Heart right ventricle (tissue), 16 donors: ENCODE results near the gene BAD. TPM values are rescaled to one million over a fixed set of nuclear protein-coding genes. Genes with fewer than 3 reads are reported as not detected.

Source experiments
- ATAC-seq, 8 donors: fragments of 200-7000 bp; cut with Tn5 transposase; one replicate each; pipeline ENCODE4 v1.9.1; 2020; ENCODE audit warnings: mild to moderate bottlenecking in 8 of 8, moderate library complexity in 8 of 8, moderate number of reproducible peaks in 1 of 8
- DNase-seq, 2 donors: peaks; one replicate each; pipeline ENCODE4 v3.0.0-alpha.2; 2020
- H3K27ac ChIP-seq, 10 donors: fragments of 200-600 bp; sonication (generic) in 2 of 10; one replicate each; pipeline versions ENCODE4 v1.5.0 to v1.8.0; 2020 to 2022; ENCODE audit warnings: mild to moderate bottlenecking in 3 of 10
- H3K27me3 ChIP-seq, 7 donors: fragments of 200-600 bp; one replicate each; pipeline ENCODE4 v1.8.0; 2021 to 2022; ENCODE audit warnings: mild to moderate bottlenecking in 2 of 7
- H3K36me3 ChIP-seq, 9 donors: fragments of 200-600 bp; sonication (generic) in 1 of 9; one replicate each; pipeline versions ENCODE4 v1.5.0 to v1.8.0; 2020 to 2022; ENCODE audit warnings: mild to moderate bottlenecking in 2 of 9
- H3K4me1 ChIP-seq, 9 donors: fragments of 200-600 bp; sonication (generic) in 1 of 9; one replicate each; pipeline versions ENCODE4 v1.5.0 to v1.8.0; 2020 to 2022; ENCODE audit warnings: mild to moderate bottlenecking in 4 of 9
- H3K4me3 ChIP-seq, 10 donors: fragments of 200-600 bp; sonication (generic) in 2 of 10; one replicate each; pipeline versions ENCODE4 v1.5.0 to v1.8.0; 2020 to 2022; ENCODE audit warnings: mild to moderate bottlenecking in 7 of 10, moderate library complexity in 2 of 10
- H3K9me3 ChIP-seq, 11 donors: fragments of 200-600 bp in 10 of 11; sonication (generic) in 2 of 11; one replicate each; pipeline versions ENCODE4 v1.5.0 to v1.8.0; 2013 to 2022; ENCODE audit warnings: mild to moderate bottlenecking in 2 of 11, control low read depth in 1 of 11, moderate library complexity in 1 of 11
- WGBS, 2 donors: extraction: QIAGEN DNeasy Blood & Tissue Kit; methylation state at CpG; one replicate each; pipeline ENCODE4 v1.1.7; 2013; ENCODE audit warnings: inconsistent platforms in 1 of 2; 5-methylcytosine and 5-hydroxymethylcytosine counted together
- intact Hi-C, 10 donors: fragments of 100-400 bp; cut with DNase I; formaldehyde crosslinking; loops; one replicate each; pipeline versions ENCODE4 v1.11.1 to v1.14.2; 2022
- polyA plus RNA-seq, 2 donors: library from polyadenylated mRNA; stranded (reverse); fragments of 200-250 nt; gene quantifications; one replicate each; pipeline ENCODE4 v1.2.3, GENCODE V29; 2013
- total RNA-seq, 10 donors: library from RNA; stranded (reverse); fragmentation: NEBNext Ultra II Directional in 3 of 10; extraction: Animal tissue kit (Norgen Biotek cat#: 25700) in 3 of 10; gene quantifications; one replicate each; pipeline versions ENCODE4 v1.2.1 to v1.2.4, GENCODE V29; 2021 to 2023
- TF ChIP-seq, protein P1 (sequence below), 9 donors: fragments of 200-600 bp; sonication (generic) in 2 of 9; IDR thresholded peaks; one replicate each; pipeline versions ENCODE4 v1.5.0 to v1.8.0; 2021 to 2022; ENCODE audit warnings: antibody characterized with exemption in 9 of 9, mild to moderate bottlenecking in 5 of 9, moderate library complexity in 1 of 9
- donor health status: Arrhythmogenic right ventricular cardiomyopathy.
- donor health status: ischemic (EF 13 %, LVEDD 7.1; RV severe dilation, severe dysfunction).
- donor health status: healthy with polysubstance abuse.
- donor health status: DM: no; HTN: yes; CAD: no.
- donor health status: DM: no; HTN: no; CAD: no.
- donor health status: ischemic (EF 25% LVEDD 6.9; RV normal size, moderate dysfunction).
- donor health status: ischemic (EF 25% LVEDD 5.7; RV mildly dilated, moderate dysfunction).
- donor health status: healthy.
- donor health status: DM: yes; HTN: yes; CAD: no.
- donor health status: Ischemic cardiomyopathy.
- donor health status: ischemic (EF 35%, LVEDD 5.7; RV mildly dilated, moderate dysfunction).
- donor health status: nonischemic (EF 11% LVEDD 7.7; RV severe dilation, severe dysfunction).
- donor health status: DM: yes; HTN: yes; CAD: no.
- donor health status: PGD.
- donor health status: ischemic (EF 29% LVEDD 5.4; RV normal size, mild dysfunction).
- donor health status: nonischemic (EF 23%, LVEDD 6.1; RV moderate dilation, normal function).

BAD gene
- total and polyA plus RNA-seq, 12 donors = 40.7 to 106 (median 58.9) TPM

DNA sequence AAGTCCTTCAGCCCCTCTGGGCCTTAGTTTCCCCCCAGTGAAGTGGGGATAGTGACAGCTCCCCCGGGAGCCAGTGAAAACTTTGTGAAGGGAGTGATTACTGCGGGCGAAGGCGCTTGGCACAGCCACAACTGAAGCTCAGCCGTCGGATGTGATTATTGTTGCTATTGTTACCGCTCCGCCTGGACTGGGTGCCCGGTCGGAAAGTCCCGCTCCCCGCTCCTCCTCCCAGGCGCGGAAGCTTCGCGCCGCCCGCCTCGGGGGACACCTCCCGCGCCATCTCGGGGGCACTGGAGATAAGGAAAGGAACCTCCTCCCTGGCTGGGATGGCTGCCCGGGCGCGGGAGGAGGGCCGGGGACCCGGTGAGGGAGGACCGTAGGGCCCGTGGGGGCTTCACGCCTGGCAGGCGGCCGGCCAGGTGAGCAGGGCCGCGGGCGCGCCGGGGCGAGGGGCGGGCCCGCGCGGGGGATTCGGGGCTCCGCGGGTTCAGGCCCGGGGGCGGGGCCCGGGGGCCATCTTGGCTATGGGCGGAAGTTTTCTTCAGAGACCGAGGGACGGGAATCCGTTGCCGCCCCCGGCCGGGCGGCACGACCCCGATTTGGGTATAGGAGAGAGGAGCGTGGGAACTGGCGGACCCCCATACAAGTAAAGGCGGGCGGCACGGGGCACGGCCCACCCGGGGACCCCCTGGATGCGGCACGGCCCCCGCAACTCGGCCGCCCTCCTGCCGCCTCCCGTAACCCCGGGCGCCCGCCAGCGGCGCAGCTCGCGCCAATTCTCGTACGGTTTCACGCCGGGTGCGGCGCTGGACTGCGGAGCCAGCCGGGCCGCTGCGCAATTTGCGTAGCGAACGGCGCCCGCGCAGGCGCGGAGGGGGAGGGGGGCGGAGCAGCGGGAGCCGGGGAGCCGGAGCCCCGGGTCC lies 758 bp upstream of the BAD start, which contains the start of gene GPR137:
GPR137 (plus strand) TSS at position 887 of the 923 bp plus-strand sequence. CDS start 677 bp downstream, outside the sequence.
- 0 to 1% methylated on average over 76 to 102 of the region's 102 CpGs for WGBS, 2 donors
- peak within 1 kb of the TSS; percentile 39 to 91 (median 74) for H3K4me3 ChIP-seq
- H3K4me1 ChIP-seq = peaks cover 14 to 49% (median 31%) of the 10 kb centered on the region in 9 donors
- H3K27ac ChIP-seq = peak within 1 kb of the TSS; percentile 84 to 99 (median 95)
- ATAC-seq (peak; percentile 60 to 88 (median 72)), DNase-seq (peak; percentile 89)
- H3K36me3 ChIP-seq = peaks cover 0 to 36% (median 0%) of the 10 kb centered on the region in 9 donors
- TF ChIP-seq, protein P1, sequence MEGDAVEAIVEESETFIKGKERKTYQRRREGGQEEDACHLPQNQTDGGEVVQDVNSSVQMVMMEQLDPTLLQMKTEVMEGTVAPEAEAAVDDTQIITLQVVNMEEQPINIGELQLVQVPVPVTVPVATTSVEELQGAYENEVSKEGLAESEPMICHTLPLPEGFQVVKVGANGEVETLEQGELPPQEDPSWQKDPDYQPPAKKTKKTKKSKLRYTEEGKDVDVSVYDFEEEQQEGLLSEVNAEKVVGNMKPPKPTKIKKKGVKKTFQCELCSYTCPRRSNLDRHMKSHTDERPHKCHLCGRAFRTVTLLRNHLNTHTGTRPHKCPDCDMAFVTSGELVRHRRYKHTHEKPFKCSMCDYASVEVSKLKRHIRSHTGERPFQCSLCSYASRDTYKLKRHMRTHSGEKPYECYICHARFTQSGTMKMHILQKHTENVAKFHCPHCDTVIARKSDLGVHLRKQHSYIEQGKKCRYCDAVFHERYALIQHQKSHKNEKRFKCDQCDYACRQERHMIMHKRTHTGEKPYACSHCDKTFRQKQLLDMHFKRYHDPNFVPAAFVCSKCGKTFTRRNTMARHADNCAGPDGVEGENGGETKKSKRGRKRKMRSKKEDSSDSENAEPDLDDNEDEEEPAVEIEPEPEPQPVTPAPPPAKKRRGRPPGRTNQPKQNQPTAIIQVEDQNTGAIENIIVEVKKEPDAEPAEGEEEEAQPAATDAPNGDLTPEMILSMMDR (IDR thresholded peaks at IDR 0.05) = no peak
- intact Hi-C loops = loop anchor here in 5 of 10 donors (1.0 to 2.0 kb wide), 3 partner anchors 14 to 20 kb away; partner anchors contain the start of gene ESRRA (in 2 of the 5)
- H3K9me3 ChIP-seq = no peaks in the 10 kb centered on the region
- peaks cover 0 to 6% (median 4%) of the 10 kb centered on the region in 7 donors for H3K27me3 ChIP-seq

- intact Hi-C loops = no loop called here
- Histone ChIP-seq H3K27ac (peak overlapping the region in 5 of 10 donors; percentile 90 to 99 (median 98)), H3K27me3 (no peaks in the 10 kb centered on the region), H3K4me3 (peak overlapping the region in 4 of 10 donors; percentile 65 to 90 (median 75)), H3K9me3 (no peaks in the 10 kb centered on the region), H3K4me1 (peaks cover 14 to 49% (median 31%) of the 10 kb centered on the region in 9 donors), H3K36me3 (peaks cover 0 to 47% (median 0%) of the 10 kb centered on the region in 9 donors)
- WGBS, 2 donors = 95 to 96% methylated on average over 3 of the region's 3 CpGs
- TF ChIP-seq, protein P1 (IDR thresholded peaks at IDR 0.05) = no peak
- no peak for DNase-seq
- ATAC-seq = no peak
Observed at GRCh38 chr11:64283092-64283491, 1.4 kb downstream of the BAD start.

DNA sequence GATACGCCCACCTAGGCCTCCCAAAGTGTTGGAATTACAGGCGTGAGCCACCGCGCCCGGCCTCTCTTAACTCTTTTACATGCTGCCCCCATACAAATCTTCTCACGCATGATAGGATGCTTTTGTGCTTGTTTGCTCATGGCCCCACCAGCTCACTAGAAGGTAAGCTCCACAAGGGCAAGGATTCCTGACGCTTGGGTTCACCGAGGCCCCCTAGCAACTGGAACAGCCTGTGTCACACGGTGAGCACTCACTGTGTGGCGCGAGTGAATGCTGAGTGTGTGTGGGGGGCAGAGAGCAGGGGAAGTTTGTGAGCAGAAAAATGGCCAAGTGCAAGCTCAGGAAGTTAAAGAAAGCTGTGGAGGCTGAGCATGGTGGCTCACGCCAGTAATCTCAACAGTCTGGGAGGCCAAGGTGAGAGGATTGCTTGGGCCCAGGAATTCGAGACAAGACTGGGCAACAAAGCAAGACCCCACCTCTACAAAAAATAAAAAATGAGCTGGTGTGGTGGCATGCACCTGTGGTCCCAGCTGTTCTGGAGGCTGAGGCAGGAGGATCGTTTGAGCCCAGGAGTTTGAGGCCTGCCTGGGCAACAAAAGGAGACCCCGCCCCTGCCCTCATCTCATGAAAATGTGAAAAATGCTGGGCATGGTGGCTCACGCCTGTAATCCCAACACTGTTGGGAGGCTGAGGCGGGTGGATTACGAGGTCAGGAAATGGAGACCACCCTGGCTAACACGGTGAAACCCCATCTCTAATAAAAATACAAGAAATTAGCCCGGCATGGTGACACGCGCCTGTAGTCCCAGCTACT lies 2.3 kb downstream of the BAD start:
- Histone ChIP-seq H3K4me1 (peaks cover 14 to 49% (median 31%) of the 10 kb centered on the region in 9 donors), H3K27me3 (no peaks in the 10 kb centered on the region), H3K9me3 (no peaks in the 10 kb centered on the region), H3K27ac (peak overlapping the region in 7 of 10 donors; percentile 12 to 61 (median 48)), H3K36me3 (peaks cover 0 to 56% (median 0%) of the 10 kb centered on the region in 9 donors), H3K4me3 (no peak overlapping the region)
- TF ChIP-seq, protein P1 (IDR thresholded peaks at IDR 0.05) = no peak
- no peak for DNase-seq
- ATAC-seq = no peak
- intact Hi-C loops = no loop called here
- WGBS, 2 donors = 96 to 97% methylated on average over 22 of the region's 22 CpGs
